ENCODE results near the gene PATE4.
"Not testable (repeated sequence)": the region's sequence is repeated elsewhere in the genome, so short reads cannot be mapped to it uniquely, and the experiment has no call there.

The PATE4 gene

GRCh38 chr11:125862786-125863185 lies 29.7 kb downstream of the PATE4 start:
- not testable (repeated sequence) for H3K4me3 ChIP-seq (ENCODE audit: insufficient read depth in 1 of 2, low read depth in 1 of 2, low read length in 2 of 2); H3K14ac ChIP-seq (ENCODE audit: low read length in 2 of 2); H2BK15ac ChIP-seq (ENCODE audit: low read depth, poor library complexity, severe bottlenecking); H2AFZ ChIP-seq (ENCODE audit: low read depth, low read length); H3K79me1 ChIP-seq (replicated peaks; ENCODE audit: low read length, poor library complexity, severe bottlenecking); H3K9ac ChIP-seq (ENCODE audit: low read length); H2BK120ac ChIP-seq (ENCODE audit: low read depth, low read length); DNase-seq; H3K18ac ChIP-seq (ENCODE audit: low read depth in 1 of 2, low read length in 2 of 2); H3K4ac ChIP-seq (ENCODE audit: low read depth in 1 of 2, low read length in 2 of 2); H2AK5ac ChIP-seq (ENCODE audit: low read length, severe bottlenecking); H4K8ac ChIP-seq (ENCODE audit: low read length); H3K9me3 ChIP-seq (ENCODE audit: control insufficient read depth, low read length); H3K36me3 ChIP-seq (ENCODE audit: control insufficient read depth in 1 of 2, insufficient read depth in 2 of 2, low read depth in 1 of 2, low read length in 2 of 2); H4K91ac ChIP-seq (ENCODE audit: low read length); H3K27me3 ChIP-seq (ENCODE audit: control insufficient read depth in 1 of 2, insufficient read depth in 1 of 2, low read length in 2 of 2); H3K4me2 ChIP-seq (ENCODE audit: low read length, poor library complexity, severe bottlenecking); H3K4me1 ChIP-seq (ENCODE audit: control insufficient read depth, insufficient read depth, low read depth, low read length); H2BK5ac ChIP-seq (ENCODE audit: low read depth, low read length, poor library complexity, severe bottlenecking); H3K27ac ChIP-seq (ENCODE audit: low read length, poor library complexity, severe bottlenecking); H3K23ac ChIP-seq (ENCODE audit: low read length in 2 of 2); H2BK12ac ChIP-seq (ENCODE audit: low read length in 2 of 2)
- 80% methylated on average over 4 of the region's 33 CpGs for WGBS

GRCh38 chr11:125865354-125865753 lies 32.2 kb downstream of the PATE4 start:
- not testable (repeated sequence) for H3K4me3 ChIP-seq (ENCODE audit: insufficient read depth in 1 of 2, low read depth in 1 of 2, low read length in 2 of 2); H2BK5ac ChIP-seq (ENCODE audit: low read depth, low read length, poor library complexity, severe bottlenecking); H3K4me2 ChIP-seq (ENCODE audit: low read length, poor library complexity, severe bottlenecking); H3K27ac ChIP-seq (ENCODE audit: low read length, poor library complexity, severe bottlenecking); H3K4me1 ChIP-seq (ENCODE audit: control insufficient read depth, insufficient read depth, low read depth, low read length); H3K9ac ChIP-seq (ENCODE audit: low read length); H2AK5ac ChIP-seq (ENCODE audit: low read length, severe bottlenecking); H3K79me1 ChIP-seq (replicated peaks; ENCODE audit: low read length, poor library complexity, severe bottlenecking); H3K9me3 ChIP-seq (ENCODE audit: control insufficient read depth, low read length); H2BK15ac ChIP-seq (ENCODE audit: low read depth, poor library complexity, severe bottlenecking); H2BK12ac ChIP-seq (ENCODE audit: low read length in 2 of 2); H3K14ac ChIP-seq (ENCODE audit: low read length in 2 of 2); DNase-seq; H4K8ac ChIP-seq (ENCODE audit: low read length); H2AFZ ChIP-seq (ENCODE audit: low read depth, low read length); H3K18ac ChIP-seq (ENCODE audit: low read depth in 1 of 2, low read length in 2 of 2); H4K91ac ChIP-seq (ENCODE audit: low read length); H2BK120ac ChIP-seq (ENCODE audit: low read depth, low read length); H3K23ac ChIP-seq (ENCODE audit: low read length in 2 of 2); H3K36me3 ChIP-seq (ENCODE audit: control insufficient read depth in 1 of 2, insufficient read depth in 2 of 2, low read depth in 1 of 2, low read length in 2 of 2); H3K4ac ChIP-seq (ENCODE audit: low read depth in 1 of 2, low read length in 2 of 2)
- H3K27me3 ChIP-seq (ENCODE audit: control insufficient read depth in 1 of 2, insufficient read depth in 1 of 2, low read length in 2 of 2): peaks cover 0 to 15% of the 10 kb centered on the region in 2 experiments
- WGBS: 94% methylated on average over 3 of the region's 4 CpGs

GRCh38 chr11:125869521-125869920 lies 36.4 kb downstream of the PATE4 start:
- Histone ChIP-seq H4K91ac (ENCODE audit: low read length) (no peak overlapping the region), H3K79me1 (replicated peaks; ENCODE audit: low read length, poor library complexity, severe bottlenecking) (no peaks in the 10 kb centered on the region), H3K4ac (ENCODE audit: low read depth in 1 of 2, low read length in 2 of 2) (no peak overlapping the region), H2BK15ac (ENCODE audit: low read depth, poor library complexity, severe bottlenecking) (no peak overlapping the region), H3K4me3 (ENCODE audit: insufficient read depth in 1 of 2, low read depth in 1 of 2, low read length in 2 of 2) (no peak overlapping the region), H3K27me3 (ENCODE audit: control insufficient read depth in 1 of 2, insufficient read depth in 1 of 2, low read length in 2 of 2) (peaks cover 0 to 20% of the 10 kb centered on the region in 2 experiments), H3K9me3 (ENCODE audit: control insufficient read depth, low read length) (no peaks in the 10 kb centered on the region), H2BK5ac (ENCODE audit: low read depth, low read length, poor library complexity, severe bottlenecking) (no peak overlapping the region), H3K14ac (ENCODE audit: low read length in 2 of 2) (no peak overlapping the region), H3K4me1 (ENCODE audit: control insufficient read depth, insufficient read depth, low read depth, low read length) (no peaks in the 10 kb centered on the region), H2AFZ (ENCODE audit: low read depth, low read length) (no peak overlapping the region), H2BK12ac (ENCODE audit: low read length in 2 of 2) (no peak overlapping the region), H3K9ac (ENCODE audit: low read length) (no peak overlapping the region), H2BK120ac (ENCODE audit: low read depth, low read length) (no peak overlapping the region), H3K27ac (ENCODE audit: low read length, poor library complexity, severe bottlenecking) (no peak overlapping the region), H3K4me2 (ENCODE audit: low read length, poor library complexity, severe bottlenecking) (no peak overlapping the region), H2AK5ac (ENCODE audit: low read length, severe bottlenecking) (no peak overlapping the region), H3K18ac (ENCODE audit: low read depth in 1 of 2, low read length in 2 of 2) (no peak overlapping the region), H3K23ac (ENCODE audit: low read length in 2 of 2) (no peak overlapping the region), H4K8ac (ENCODE audit: low read length) (no peak overlapping the region), H3K36me3 (ENCODE audit: control insufficient read depth in 1 of 2, insufficient read depth in 2 of 2, low read depth in 1 of 2, low read length in 2 of 2) (no peaks in the 10 kb centered on the region)
- no peak for DNase-seq
- WGBS: 100% methylated on average over 1 of the region's 2 CpGs

GRCh38 chr11:125871391-125872137 lies 38.4 kb downstream of the PATE4 start:
- DNase-seq: peak; percentile 46
- Histone ChIP-seq H3K14ac (ENCODE audit: low read length in 2 of 2) (no peak overlapping the region), H3K9me3 (ENCODE audit: control insufficient read depth, low read length) (no peaks in the 10 kb centered on the region), H2AK5ac (ENCODE audit: low read length, severe bottlenecking) (no peak overlapping the region), H2BK120ac (ENCODE audit: low read depth, low read length) (no peak overlapping the region), H3K27me3 (ENCODE audit: control insufficient read depth in 1 of 2, insufficient read depth in 1 of 2, low read length in 2 of 2) (peaks cover 0 to 20% of the 10 kb centered on the region in 2 experiments), H2AFZ (ENCODE audit: low read depth, low read length) (no peak overlapping the region), H3K27ac (ENCODE audit: low read length, poor library complexity, severe bottlenecking) (no peak overlapping the region), H4K8ac (ENCODE audit: low read length) (no peak overlapping the region), H3K36me3 (ENCODE audit: control insufficient read depth in 1 of 2, insufficient read depth in 2 of 2, low read depth in 1 of 2, low read length in 2 of 2) (no peaks in the 10 kb centered on the region), H3K79me1 (replicated peaks; ENCODE audit: low read length, poor library complexity, severe bottlenecking) (no peaks in the 10 kb centered on the region), H2BK5ac (ENCODE audit: low read depth, low read length, poor library complexity, severe bottlenecking) (no peak overlapping the region), H4K91ac (ENCODE audit: low read length) (no peak overlapping the region), H3K9ac (ENCODE audit: low read length) (no peak overlapping the region), H3K23ac (ENCODE audit: low read length in 2 of 2) (no peak overlapping the region), H3K4me3 (ENCODE audit: insufficient read depth in 1 of 2, low read depth in 1 of 2, low read length in 2 of 2) (no peak overlapping the region), H3K18ac (ENCODE audit: low read depth in 1 of 2, low read length in 2 of 2) (no peak overlapping the region), H2BK12ac (ENCODE audit: low read length in 2 of 2) (no peak overlapping the region), H3K4me2 (ENCODE audit: low read length, poor library complexity, severe bottlenecking) (no peak overlapping the region), H2BK15ac (ENCODE audit: low read depth, poor library complexity, severe bottlenecking) (no peak overlapping the region), H3K4ac (ENCODE audit: low read depth in 1 of 2, low read length in 2 of 2) (no peak overlapping the region), H3K4me1 (ENCODE audit: control insufficient read depth, insufficient read depth, low read depth, low read length) (no peaks in the 10 kb centered on the region)
- WGBS: 59% methylated on average over 10 of the region's 10 CpGs
